ENCODE results near the gene OR5T3. TPM values are rescaled to one million over a fixed set of nuclear protein-coding genes. Genes with fewer than 3 reads are reported as not detected.
"Not testable (repeated sequence)": the region's sequence is repeated elsewhere in the genome, so short reads cannot be mapped to it uniquely, and the experiment has no call there.

OR5T3 gene
- polyA plus RNA-seq (ENCODE audit: insufficient read length in 3 of 3): not detected
- long read RNA-seq, donor 1: 0 reads
- long read RNA-seq, donor 2: 0 reads
- long read RNA-seq, donor 3: 0 reads
- long read RNA-seq, donor 4: 0 reads
- long read RNA-seq, donor 5: 0 reads
- long read RNA-seq, donor 6: 0 reads
- long read RNA-seq, donor 7: 0 reads
- long read RNA-seq, donor 8: 0 reads
- long read RNA-seq, donor 9: 0 reads
- long read RNA-seq, donor 10: 0 reads
- long read RNA-seq, donor 11: 0 reads
- long read RNA-seq, donor 12: 0 reads
- long read RNA-seq, donor 13: 0 reads
- long read RNA-seq, donor 14: 0 reads
- long read RNA-seq, donor 15: 0 reads
- long read RNA-seq, donor 16: 0 reads

GRCh38 chr11:56251954-56252353 is at the start of gene OR5T3:
TSS of gene OR5T3 (plus strand) at chr11:56252254. CDS start at chr11:56252254, 0 bp downstream.
- DNase-seq: no peak

DNA sequence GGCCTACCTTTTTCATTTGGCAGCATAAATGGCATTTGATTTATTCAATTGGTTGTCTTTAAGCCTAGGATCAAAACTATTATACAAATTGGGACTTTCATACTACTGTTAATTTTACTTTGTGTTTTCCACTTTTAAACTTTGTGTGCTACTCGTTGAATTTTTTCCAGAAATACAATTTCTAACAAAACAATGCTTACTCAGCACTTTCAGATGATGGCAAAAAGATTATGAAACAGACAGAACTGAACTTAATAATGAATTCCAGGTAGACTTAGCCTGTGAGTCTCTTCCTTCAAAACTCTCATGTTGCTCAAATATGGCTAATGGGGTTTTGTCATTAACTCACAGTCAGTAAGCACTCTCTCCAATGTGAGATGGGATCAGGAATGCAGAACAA is 44.3 kb upstream of the OR5T3 start:
- DNase-seq: no peak

GRCh38 chr11:56214537-56214936 is 37.5 kb upstream of the OR5T3 start:
- no peak for DNase-seq

DNA sequence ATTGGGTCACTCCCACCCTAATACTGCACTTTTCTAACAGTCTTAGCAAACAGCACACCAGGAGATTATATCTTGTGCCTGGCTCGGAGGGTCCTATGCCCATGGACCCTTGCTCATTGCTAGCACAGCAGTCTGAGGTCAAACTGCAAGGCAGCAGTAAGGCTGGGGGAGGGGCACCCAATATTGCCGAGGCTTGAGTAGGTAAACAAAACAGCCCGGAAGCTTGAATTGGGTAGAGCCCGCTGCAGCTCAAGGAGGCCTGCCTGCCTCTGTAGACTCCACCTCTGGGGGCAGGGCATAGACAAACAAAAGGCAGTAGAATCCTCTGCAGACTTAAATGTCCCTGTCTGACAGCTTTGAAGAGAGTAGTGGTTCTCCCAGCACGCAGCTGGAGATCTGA is 32.3 kb upstream of the OR5T3 start:
- DNase-seq: not testable (repeated sequence)

DNA sequence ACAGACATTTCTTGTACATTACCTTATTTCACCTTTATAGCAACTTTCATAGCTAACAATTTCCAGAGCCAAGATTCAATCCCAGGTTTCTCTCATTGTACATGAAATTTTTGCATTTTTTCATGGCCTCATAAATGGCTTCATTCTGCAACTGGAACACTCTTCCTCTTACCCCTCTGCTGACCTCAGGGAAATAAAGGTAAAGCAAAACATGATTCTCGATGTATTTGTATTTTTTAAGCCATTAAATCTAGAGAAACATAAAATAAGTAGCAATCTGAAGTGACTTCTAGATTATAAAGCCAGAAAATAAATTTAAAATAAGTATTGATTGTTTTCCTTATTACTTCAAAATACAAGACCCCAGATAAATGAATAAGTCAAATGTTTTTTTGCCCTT is 17.9 kb upstream of the OR5T3 start, which contains the start of gene OR5T2:
TSS of gene OR5T2 (minus strand) at position 101 of the 400 bp plus-strand sequence. CDS start 1,193 bp downstream, outside the sequence.
- DNase-seq: no peak

GRCh38 chr11:56271092-56271491 is 19.0 kb downstream of the OR5T3 start:
- no peak for DNase-seq

- DNase-seq: no peak
Measured at GRCh38 chr11:56273854-56274253, 21.8 kb downstream of the OR5T3 start, which contains the start of gene OR5T1. TSS of gene OR5T1 (plus strand) at chr11:56274154. CDS start at chr11:56275639, 1,485 bp downstream.

- no peak for DNase-seq
Measured at GRCh38 chr11:56292154-56292553, 40.1 kb downstream of the OR5T3 start, which contains the start of gene OR8H1. TSS of gene OR8H1 (minus strand) at chr11:56292254. CDS start at chr11:56291062, 1,192 bp downstream.

- DNase-seq: no peak
Measured at GRCh38 chr11:56296898-56297297, 44.8 kb downstream of the OR5T3 start.

Other genes starting within 250 kb of the OR5T3 start
- gene OR5AS1, start 224.6 kb upstream of the OR5T3 start, polyA plus RNA-seq (ENCODE audit: insufficient read length in 3 of 3): under 1 TPM in 2 of 3 donors, not detected in 1; 0.06 to 0.09 TPM
- not detected for gene OR8I2, start 158.9 kb upstream of the OR5T3 start, polyA plus RNA-seq (ENCODE audit: insufficient read length in 3 of 3)
- under 1 TPM in 1 of 3 donors, not detected in 2; 0.05 TPM for gene OR8H2, start 148.6 kb upstream of the OR5T3 start, polyA plus RNA-seq (ENCODE audit: insufficient read length in 3 of 3)
- not detected for gene OR8H3, start 129.9 kb upstream of the OR5T3 start, polyA plus RNA-seq (ENCODE audit: insufficient read length in 3 of 3)
- gene OR8J3, start 112.1 kb upstream of the OR5T3 start, polyA plus RNA-seq (ENCODE audit: insufficient read length in 3 of 3): not detected
- not detected for gene OR8K5, start 91.9 kb upstream of the OR5T3 start, polyA plus RNA-seq (ENCODE audit: insufficient read length in 3 of 3)
- not detected for gene OR5J2, start 75.6 kb upstream of the OR5T3 start, polyA plus RNA-seq (ENCODE audit: insufficient read length in 3 of 3)
- gene OR5T2, start 18.0 kb upstream of the OR5T3 start, polyA plus RNA-seq (ENCODE audit: insufficient read length in 3 of 3): not detected
- gene OR5T1, start 21.9 kb downstream of the OR5T3 start, polyA plus RNA-seq (ENCODE audit: insufficient read length in 3 of 3): not detected
- not detected for gene OR8H1, start 40.0 kb downstream of the OR5T3 start, polyA plus RNA-seq (ENCODE audit: insufficient read length in 3 of 3)
- not detected for gene OR8K3, start 62.9 kb downstream of the OR5T3 start, polyA plus RNA-seq (ENCODE audit: insufficient read length in 3 of 3)
- not detected for gene OR8K1, start 93.8 kb downstream of the OR5T3 start, polyA plus RNA-seq (ENCODE audit: insufficient read length in 3 of 3)
- not detected for gene OR8J1, start 102.0 kb downstream of the OR5T3 start, polyA plus RNA-seq (ENCODE audit: insufficient read length in 3 of 3)
- not detected for gene OR8U1, start 123.4 kb downstream of the OR5T3 start, polyA plus RNA-seq (ENCODE audit: insufficient read length in 3 of 3)
- gene OR5AL1, start 160.4 kb downstream of the OR5T3 start, polyA plus RNA-seq (ENCODE audit: insufficient read length in 3 of 3): not detected
- not detected for gene OR5M3, start 221.1 kb downstream of the OR5T3 start, polyA plus RNA-seq (ENCODE audit: insufficient read length in 3 of 3)
- gene OR5M8, start 239.1 kb downstream of the OR5T3 start, polyA plus RNA-seq (ENCODE audit: insufficient read length in 3 of 3): not detected